ENCODE measurements around the gene CDC42SE2.

Gene CDC42SE2

GRCh38 chr5:131263648-131264450, at the start of gene CDC42SE2:
Gene CDC42SE2, plus strand, starts transcription at chr5:131264053. Its CDS starts 95,441 bp downstream, at chr5:131359494.
- DNase-seq (ENCODE audit: low read depth) = peak; percentile 73

GRCh38 chr5:131214609-131215227, 49.1 kb upstream of the CDC42SE2 start:
- DNase-seq (ENCODE audit: low read depth) = no peak

- DNase-seq (ENCODE audit: low read depth) = no peak
Measured at GRCh38 chr5:131217791-131218190, 46.1 kb upstream of the CDC42SE2 start.

GRCh38 chr5:131218392-131218791, 45.5 kb upstream of the CDC42SE2 start:
- DNase-seq (ENCODE audit: low read depth) = no peak

- no peak for DNase-seq (ENCODE audit: low read depth)
Measured at GRCh38 chr5:131220566-131220965, 43.3 kb upstream of the CDC42SE2 start.

GRCh38 chr5:131221008-131221703, 42.7 kb upstream of the CDC42SE2 start:
- no peak for DNase-seq (ENCODE audit: low read depth)

- no peak for DNase-seq (ENCODE audit: low read depth)
Measured at GRCh38 chr5:131221888-131222287, 42.0 kb upstream of the CDC42SE2 start.

GRCh38 chr5:131222731-131223130, 41.1 kb upstream of the CDC42SE2 start:
- DNase-seq (ENCODE audit: low read depth) = no peak

GRCh38 chr5:131223751-131224386, 40.0 kb upstream of the CDC42SE2 start:
- no peak for DNase-seq (ENCODE audit: low read depth)

- DNase-seq (ENCODE audit: low read depth) = no peak
Measured at GRCh38 chr5:131224387-131225201, 39.3 kb upstream of the CDC42SE2 start.

GRCh38 chr5:131225282-131225974, 38.4 kb upstream of the CDC42SE2 start:
- DNase-seq (ENCODE audit: low read depth) = no peak

GRCh38 chr5:131226899-131227298, 37.0 kb upstream of the CDC42SE2 start:
- no peak for DNase-seq (ENCODE audit: low read depth)

- no peak for DNase-seq (ENCODE audit: low read depth)
Measured at GRCh38 chr5:131228646-131229045, 35.2 kb upstream of the CDC42SE2 start.

GRCh38 chr5:131229623-131230022, 34.2 kb upstream of the CDC42SE2 start:
- no peak for DNase-seq (ENCODE audit: low read depth)

GRCh38 chr5:131230406-131230805, 33.4 kb upstream of the CDC42SE2 start:
- no peak for DNase-seq (ENCODE audit: low read depth)

GRCh38 chr5:131239686-131240085, 24.2 kb upstream of the CDC42SE2 start:
- DNase-seq (ENCODE audit: low read depth) = no peak

GRCh38 chr5:131242728-131243255, 21.1 kb upstream of the CDC42SE2 start:
- DNase-seq (ENCODE audit: low read depth) = no peak

- DNase-seq (ENCODE audit: low read depth) = no peak
Measured at GRCh38 chr5:131245312-131245711, 18.5 kb upstream of the CDC42SE2 start.

GRCh38 chr5:131245948-131246347, 17.9 kb upstream of the CDC42SE2 start:
- DNase-seq (ENCODE audit: low read depth) = no peak

GRCh38 chr5:131246504-131246903, 17.3 kb upstream of the CDC42SE2 start:
- DNase-seq (ENCODE audit: low read depth) = no peak
